ENCODE measurements around the gene PTPRM. TPM values are rescaled to one million over a fixed set of nuclear protein-coding genes. Genes with fewer than 3 reads are reported as not detected.
"Not testable (repeated sequence)": the region's sequence is repeated elsewhere in the genome, so short reads cannot be mapped to it uniquely, and the experiment has no call there.

PTPRM gene
- total RNA-seq, 1 donor: 64.2 TPM

DNA sequence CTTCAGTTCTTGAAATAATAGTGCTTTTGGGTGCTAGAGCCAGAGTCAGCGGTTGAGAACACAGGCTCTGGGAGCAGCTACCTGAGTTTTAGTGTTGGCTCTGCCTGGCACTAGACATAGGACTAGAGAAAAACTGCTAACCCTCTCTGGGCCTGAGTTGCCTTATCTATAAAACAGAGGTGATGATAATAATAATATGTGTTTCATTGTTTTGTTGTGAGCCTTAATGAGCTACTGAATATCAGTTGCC, 391.7 kb downstream of the PTPRM start:
- DNase-seq (ENCODE audit: low read depth): no peak
- H3K4me3 ChIP-seq (ENCODE audit: low read depth, low read length): no peak overlapping the region
- TF ChIP-seq, protein P1, sequence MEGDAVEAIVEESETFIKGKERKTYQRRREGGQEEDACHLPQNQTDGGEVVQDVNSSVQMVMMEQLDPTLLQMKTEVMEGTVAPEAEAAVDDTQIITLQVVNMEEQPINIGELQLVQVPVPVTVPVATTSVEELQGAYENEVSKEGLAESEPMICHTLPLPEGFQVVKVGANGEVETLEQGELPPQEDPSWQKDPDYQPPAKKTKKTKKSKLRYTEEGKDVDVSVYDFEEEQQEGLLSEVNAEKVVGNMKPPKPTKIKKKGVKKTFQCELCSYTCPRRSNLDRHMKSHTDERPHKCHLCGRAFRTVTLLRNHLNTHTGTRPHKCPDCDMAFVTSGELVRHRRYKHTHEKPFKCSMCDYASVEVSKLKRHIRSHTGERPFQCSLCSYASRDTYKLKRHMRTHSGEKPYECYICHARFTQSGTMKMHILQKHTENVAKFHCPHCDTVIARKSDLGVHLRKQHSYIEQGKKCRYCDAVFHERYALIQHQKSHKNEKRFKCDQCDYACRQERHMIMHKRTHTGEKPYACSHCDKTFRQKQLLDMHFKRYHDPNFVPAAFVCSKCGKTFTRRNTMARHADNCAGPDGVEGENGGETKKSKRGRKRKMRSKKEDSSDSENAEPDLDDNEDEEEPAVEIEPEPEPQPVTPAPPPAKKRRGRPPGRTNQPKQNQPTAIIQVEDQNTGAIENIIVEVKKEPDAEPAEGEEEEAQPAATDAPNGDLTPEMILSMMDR (IDR thresholded peaks at IDR 0.05; ENCODE audit: insufficient read depth, low read length): no peak

DNA sequence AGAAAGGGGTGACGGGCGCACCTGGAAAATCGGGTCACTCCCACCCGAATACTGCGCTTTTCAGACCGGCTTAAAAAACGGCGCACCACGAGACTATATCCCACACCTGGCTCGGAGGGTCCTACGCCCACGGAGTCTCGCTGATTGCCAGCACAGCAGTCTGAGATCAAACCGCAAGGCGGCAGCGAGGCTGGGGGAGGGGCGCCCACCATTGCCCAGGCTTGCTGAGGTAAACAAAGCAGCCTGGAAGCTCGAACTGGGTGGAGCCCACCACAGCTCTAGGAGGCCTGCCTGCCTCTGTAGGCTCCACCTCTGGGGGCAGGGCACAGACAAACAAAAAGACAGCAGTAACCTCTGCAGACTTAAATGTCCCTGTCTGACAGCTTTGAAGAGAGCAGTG, 399.6 kb downstream of the PTPRM start:
- DNase-seq (ENCODE audit: low read depth); H3K4me3 ChIP-seq (ENCODE audit: low read depth, low read length): not testable (repeated sequence)

DNA sequence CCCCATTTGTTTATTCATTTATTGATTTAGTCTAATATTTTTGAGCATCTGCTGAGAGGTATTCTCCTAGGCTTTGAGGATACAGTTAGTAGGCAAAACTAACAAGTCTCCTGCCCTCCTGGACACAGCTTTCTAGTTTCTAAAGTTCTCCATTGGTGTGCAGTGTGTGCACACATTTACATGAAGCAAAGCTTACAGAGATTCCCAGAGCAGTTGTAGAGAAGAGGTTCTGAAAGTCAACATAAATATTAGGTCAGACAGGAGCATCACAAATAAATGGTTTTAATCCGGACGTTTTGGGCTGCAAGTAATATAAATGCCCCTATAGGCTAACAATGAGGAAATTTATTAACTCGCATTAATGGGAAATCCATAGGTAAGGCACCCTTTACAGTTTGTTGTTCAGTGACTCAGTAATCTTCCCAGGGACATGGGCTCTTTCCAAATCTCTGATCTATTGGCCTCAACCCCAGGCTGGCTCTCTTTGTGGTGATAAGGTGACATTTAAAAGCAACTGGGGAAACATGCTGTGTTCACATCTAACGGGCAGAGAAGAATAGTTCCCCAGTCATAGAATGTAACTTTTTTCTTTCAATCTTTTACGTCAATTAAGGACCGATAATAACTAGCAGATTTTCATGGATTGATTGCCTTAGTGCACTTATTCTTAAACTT, 407.2 kb downstream of the PTPRM start:
- H3K4me3 ChIP-seq (ENCODE audit: low read depth, low read length): no peak overlapping the region
- no peak for DNase-seq (ENCODE audit: low read depth)
- TF ChIP-seq, protein P1 (IDR thresholded peaks at IDR 0.05; ENCODE audit: insufficient read depth, low read length): no peak

DNA sequence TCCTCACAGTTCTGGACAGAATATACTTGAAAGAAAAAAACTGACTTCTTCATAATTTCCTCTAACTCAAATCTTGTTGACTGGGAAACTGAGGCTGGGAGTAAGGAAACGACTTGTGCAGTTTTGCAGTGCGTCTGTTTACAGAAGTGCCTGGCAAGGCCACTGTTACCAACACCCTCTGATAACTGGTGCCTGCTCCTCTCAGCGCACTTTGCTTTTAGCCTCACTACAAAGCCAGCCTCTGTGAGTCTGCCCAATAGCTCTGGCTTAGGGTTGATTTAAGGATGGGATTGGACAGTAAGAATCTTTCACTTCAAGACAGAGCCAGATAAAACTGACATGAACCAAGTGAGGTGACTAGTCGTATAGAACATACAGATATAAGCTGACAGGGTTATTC, 410.8 kb downstream of the PTPRM start:
- no peak for DNase-seq (ENCODE audit: low read depth)
- no peak overlapping the region for H3K4me3 ChIP-seq (ENCODE audit: low read depth, low read length)
- TF ChIP-seq, protein P1 (IDR thresholded peaks at IDR 0.05; ENCODE audit: insufficient read depth, low read length): no peak

DNA sequence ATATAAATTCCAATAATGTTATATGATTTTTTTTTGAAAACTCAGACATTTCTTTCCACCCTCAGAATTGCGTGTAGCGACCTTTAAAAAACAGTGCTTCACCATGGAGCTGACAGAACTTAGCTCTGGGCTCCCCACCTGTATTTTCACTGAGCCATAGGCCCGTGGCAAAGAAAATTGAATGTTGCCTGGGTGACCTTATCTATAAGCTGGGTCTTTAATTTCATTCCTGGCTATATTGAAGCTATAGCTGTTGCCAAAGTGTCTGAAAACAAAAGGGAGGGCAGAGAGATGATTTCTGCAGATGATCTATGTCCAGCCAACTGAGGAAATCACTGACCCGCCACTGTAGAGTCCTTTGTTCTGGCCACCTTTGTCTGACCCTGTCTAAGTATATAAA, 411.7 kb downstream of the PTPRM start:
- TF ChIP-seq, protein P1 (IDR thresholded peaks at IDR 0.05; ENCODE audit: insufficient read depth, low read length): no peak
- H3K4me3 ChIP-seq (ENCODE audit: low read depth, low read length): no peak overlapping the region
- no peak for DNase-seq (ENCODE audit: low read depth)

DNA sequence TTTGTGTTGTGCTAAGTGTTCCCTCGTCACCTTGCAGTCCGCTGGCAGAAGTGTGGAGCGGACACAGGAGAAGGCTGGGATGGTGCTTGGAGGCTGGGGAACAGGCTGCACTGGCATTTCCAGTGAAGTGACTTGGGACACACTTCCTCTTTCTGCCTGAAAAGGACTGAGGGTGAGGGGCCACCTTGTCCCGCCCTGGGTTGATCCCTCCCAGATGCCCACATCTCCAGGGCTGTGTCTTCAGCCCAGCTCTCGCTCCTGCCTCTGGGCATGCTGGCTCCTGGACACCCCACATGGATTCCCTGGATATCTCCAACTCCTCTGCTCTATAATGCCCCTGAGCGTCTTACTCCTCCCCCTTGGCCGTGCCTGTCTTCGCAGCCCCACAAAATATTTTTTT, 412.6 kb downstream of the PTPRM start:
- H3K4me3 ChIP-seq (ENCODE audit: low read depth, low read length): no peak overlapping the region
- no peak for DNase-seq (ENCODE audit: low read depth)
- TF ChIP-seq, protein P1 (IDR thresholded peaks at IDR 0.05; ENCODE audit: insufficient read depth, low read length): no peak

DNA sequence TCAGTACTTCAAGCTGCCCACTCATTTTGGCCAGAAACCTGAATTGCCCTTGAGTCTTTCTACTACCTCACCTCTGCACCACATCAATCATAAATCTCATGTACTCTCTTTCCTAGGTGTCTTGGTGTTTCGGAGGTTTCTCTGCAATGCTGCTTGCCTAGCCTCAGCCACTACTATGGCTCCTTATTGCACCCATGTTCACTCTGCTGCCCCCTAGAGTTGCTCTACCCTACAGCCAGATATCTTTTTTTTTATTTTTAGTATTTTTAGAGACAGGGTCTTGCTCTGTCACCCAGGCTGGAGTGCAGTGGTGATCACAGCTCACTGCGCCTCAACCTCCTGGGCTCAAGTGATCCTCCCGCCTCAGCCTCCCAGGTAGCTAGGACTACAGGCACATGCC, 413.0 kb downstream of the PTPRM start:
- no peak overlapping the region for H3K4me3 ChIP-seq (ENCODE audit: low read depth, low read length)
- TF ChIP-seq, protein P1 (IDR thresholded peaks at IDR 0.05; ENCODE audit: insufficient read depth, low read length): peak; percentile 10
- DNase-seq (ENCODE audit: low read depth): no peak

Measured in fibroblast of the aortic adventitia (primary cell).